GM13976 (cell line): Measurements from ENCODE around the gene ARHGAP32.

Experiments used
- DNase-seq: peaks from one replicate; pipeline ENCODE4 v3.0.0; 2012; ENCODE audit warnings: low spot score
- in situ Hi-C: fragments of 300-500 bp; cut with MboI; formaldehyde crosslinking; loops from one replicate; pipeline ENCODE4 v1.12.0; 2022; ENCODE audit warnings: low sequenced_read_pairs, mixed read lengths, inconsistent platforms; ENCODE audit not compliant: unreplicated experiment
- TF ChIP-seq, protein P1 (sequence below): IDR thresholded peaks from 2 replicates; pipeline ENCODE4 v1.5.1; 2012; ENCODE audit warnings: borderline replicate concordance, mild to moderate bottlenecking; ENCODE audit not compliant: insufficient read depth; ENCODE audit errors: extremely low read depth, missing control alignments, control extremely low read depth

The ARHGAP32 gene

DNA sequence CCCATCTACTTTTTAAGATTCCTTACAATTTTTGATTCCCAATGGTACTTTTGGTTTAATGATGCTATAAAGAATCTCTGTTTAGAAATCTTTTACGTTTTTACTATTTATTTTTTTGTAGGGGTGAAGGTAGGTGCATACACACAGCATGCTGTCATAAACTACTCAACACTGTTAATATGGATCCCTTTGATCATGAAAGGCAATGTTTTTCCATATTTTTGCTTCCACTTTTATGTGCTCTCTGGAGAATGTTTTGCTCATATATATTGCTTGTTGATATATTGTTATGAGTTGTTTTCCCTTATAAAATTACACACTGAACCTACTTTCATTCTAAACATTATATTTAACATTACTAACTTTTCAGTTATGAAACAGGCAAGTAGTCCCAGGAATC lies 125.9 kb downstream of the ARHGAP32 start:
- DNase-seq: no peak
- TF ChIP-seq, protein P1, sequence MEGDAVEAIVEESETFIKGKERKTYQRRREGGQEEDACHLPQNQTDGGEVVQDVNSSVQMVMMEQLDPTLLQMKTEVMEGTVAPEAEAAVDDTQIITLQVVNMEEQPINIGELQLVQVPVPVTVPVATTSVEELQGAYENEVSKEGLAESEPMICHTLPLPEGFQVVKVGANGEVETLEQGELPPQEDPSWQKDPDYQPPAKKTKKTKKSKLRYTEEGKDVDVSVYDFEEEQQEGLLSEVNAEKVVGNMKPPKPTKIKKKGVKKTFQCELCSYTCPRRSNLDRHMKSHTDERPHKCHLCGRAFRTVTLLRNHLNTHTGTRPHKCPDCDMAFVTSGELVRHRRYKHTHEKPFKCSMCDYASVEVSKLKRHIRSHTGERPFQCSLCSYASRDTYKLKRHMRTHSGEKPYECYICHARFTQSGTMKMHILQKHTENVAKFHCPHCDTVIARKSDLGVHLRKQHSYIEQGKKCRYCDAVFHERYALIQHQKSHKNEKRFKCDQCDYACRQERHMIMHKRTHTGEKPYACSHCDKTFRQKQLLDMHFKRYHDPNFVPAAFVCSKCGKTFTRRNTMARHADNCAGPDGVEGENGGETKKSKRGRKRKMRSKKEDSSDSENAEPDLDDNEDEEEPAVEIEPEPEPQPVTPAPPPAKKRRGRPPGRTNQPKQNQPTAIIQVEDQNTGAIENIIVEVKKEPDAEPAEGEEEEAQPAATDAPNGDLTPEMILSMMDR: no peak
- in situ Hi-C loops: no loop called here

DNA sequence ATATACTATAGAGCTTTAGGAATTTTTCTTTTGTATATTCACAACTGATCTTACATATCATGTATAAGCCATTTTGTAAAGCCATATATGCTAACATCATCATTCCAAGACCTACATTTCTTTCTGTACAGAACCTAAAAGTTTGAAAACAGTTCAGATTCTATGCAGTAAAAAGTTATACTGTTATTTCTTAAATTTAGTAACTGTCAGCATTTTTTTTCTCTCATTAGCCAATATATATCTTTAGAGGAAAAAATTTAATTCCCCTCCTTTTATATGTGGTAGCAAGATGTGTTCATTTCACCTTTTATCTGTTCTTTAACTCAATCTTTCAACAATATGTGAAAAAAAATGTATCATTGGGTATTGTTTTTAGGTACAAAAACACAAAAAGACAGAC lies 129.0 kb downstream of the ARHGAP32 start:
- TF ChIP-seq, protein P1: no peak
- no peak for DNase-seq
- in situ Hi-C loops: no loop called here

DNA sequence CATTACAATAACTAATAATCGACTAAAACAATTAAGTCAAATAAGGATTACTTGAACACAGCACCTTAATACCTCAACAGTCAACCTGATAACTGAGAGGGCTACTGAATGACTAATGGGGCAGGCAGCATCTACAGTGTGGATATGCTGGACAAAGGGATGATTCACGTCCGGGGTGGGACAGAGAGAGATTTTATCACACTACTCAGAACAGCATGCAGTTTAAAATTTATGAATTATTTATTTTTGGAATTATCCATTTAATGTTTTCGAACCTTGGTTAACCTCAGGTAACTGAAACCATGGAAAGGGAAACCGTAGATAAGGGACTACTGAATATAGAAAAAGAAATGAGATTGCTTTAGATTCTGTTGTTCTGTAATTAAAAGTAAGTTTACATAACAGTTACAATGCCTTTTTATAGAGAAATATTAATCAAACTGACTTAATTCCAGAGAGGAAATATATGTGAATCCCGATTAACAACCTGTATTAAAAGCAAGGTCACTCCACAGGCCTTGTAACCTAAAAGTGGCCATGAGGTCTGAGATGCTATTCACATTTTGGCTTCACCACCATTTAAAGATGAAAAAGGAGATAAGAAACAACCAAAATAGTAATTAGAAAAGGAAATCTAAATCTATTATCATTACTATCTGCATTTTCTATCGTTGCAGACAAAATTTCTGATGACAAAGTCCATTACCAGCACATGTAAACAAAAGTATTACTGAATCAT lies 130.5 kb downstream of the ARHGAP32 start:
- TF ChIP-seq, protein P1: no peak
- in situ Hi-C loops: no loop called here
- DNase-seq: no peak

DNA sequence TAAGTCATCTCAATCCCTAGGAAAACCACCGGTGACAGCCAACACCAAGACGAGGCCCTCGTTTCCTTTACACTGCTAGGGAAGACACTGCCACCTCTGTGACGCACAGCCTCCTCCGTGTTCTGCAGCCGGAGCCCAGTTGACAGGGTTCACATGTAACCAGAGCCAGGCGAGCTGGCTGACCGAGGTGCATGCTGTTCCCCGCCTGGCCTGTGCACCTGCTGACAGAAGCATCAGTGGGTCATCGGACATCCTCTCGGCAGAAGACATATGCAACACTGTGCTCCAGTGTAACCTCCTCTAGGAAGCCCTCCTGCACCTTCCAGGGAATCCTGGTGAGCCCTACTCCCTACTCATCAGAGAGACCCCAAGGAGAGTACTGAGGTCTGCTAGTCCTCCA lies 135.2 kb downstream of the ARHGAP32 start:
- TF ChIP-seq, protein P1: no peak
- in situ Hi-C loops: no loop called here
- no peak for DNase-seq

DNA sequence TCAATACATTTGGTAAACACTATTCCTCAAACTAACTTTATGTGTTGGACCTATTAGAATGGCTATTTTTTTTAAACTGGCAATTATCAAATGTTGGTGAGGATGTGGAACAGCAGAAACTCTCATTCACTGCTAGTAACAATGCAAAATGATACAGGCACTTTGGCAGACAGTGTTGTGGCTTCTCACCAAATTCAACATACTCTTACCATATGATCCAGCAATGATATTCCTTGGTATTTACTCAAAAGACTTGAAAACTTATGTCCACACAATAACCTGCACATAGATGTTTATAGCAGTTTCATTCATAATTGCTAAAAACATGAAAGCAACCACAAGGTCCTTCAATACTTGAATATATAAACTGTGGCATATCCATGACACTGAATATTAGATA lies 136.9 kb downstream of the ARHGAP32 start:
- in situ Hi-C loops: no loop called here
- TF ChIP-seq, protein P1: no peak
- DNase-seq: no peak

DNA sequence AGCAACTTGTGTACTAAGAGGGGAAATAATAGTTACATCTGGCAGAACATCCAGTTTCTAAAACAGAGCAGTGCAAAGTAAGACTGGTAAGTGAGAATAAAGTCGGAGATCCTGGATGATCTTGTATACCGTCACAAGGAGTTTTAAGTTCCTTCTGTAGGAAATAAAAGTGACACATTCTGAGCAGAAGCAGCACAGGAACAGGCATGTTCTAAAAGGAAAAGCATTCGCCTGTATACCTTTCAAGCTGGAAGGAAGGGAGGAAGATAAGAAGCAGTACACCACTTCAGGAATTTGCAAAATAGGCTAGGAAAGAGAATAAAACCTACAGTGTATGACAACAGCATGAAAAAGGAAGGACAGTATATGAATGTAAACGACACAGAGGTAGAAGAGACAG lies 143.2 kb downstream of the ARHGAP32 start:
- TF ChIP-seq, protein P1: no peak

DNA sequence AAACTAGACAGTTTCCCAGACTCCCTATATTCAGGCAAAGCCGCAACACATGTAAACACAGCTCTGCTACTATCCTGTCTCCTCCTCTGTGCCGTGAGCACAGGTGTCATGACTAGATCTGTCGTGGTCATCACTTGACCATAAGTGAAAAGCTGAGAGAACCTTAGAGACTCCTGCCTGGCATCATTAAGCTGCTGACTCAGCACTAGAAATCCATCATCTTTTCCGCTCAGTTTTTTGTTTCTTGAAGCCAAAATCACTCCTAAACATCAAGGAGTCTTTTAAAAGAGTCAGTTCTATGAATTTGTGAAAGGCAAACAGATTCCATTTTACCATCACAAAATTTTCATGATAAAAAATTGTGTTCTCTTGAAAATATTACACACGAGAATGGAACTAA lies 147.0 kb downstream of the ARHGAP32 start:
- TF ChIP-seq, protein P1: no peak
- in situ Hi-C loops: no loop called here

More for the DNA sequence above, 143.2 kb downstream of the ARHGAP32 start:
- no peak for DNase-seq
- in situ Hi-C loops: no loop called here

More for the DNA sequence above, 147.0 kb downstream of the ARHGAP32 start:
- DNase-seq: no peak
